Measurements from ENCODE around the gene SLC35B2.

The SLC35B2 gene

GRCh38 chr6:44271914-44272313 lies 14.6 kb upstream of the SLC35B2 start:
- no peak overlapping the region for H3K27ac ChIP-seq (ENCODE audit: low read depth, low read length)
- H3K4me1 ChIP-seq (ENCODE audit: insufficient read depth, low read length): no peaks in the 10 kb centered on the region
- peaks cover 52 to 73% of the 10 kb centered on the region in 2 donors for H3K27me3 ChIP-seq (ENCODE audit: control insufficient read depth in 1 of 2, insufficient read depth in 2 of 2, low read length in 2 of 2)
- H3K9ac ChIP-seq (ENCODE audit: low read length): no peak overlapping the region
- no peak overlapping the region for H3K4me3 ChIP-seq (ENCODE audit: low read depth in 1 of 2, low read length in 2 of 2)
- no peaks in the 10 kb centered on the region for H3K36me3 ChIP-seq (ENCODE audit: insufficient read depth, low read length)
- H3K9me3 ChIP-seq (ENCODE audit: low read length): no peaks in the 10 kb centered on the region

- Histone ChIP-seq H3K4me1 (ENCODE audit: insufficient read depth, low read length) (no peaks in the 10 kb centered on the region), H3K9ac (ENCODE audit: low read length) (no peak overlapping the region), H3K36me3 (ENCODE audit: insufficient read depth, low read length) (no peaks in the 10 kb centered on the region), H3K27me3 (ENCODE audit: control insufficient read depth in 1 of 2, insufficient read depth in 2 of 2, low read length in 2 of 2) (peaks cover 52 to 68% of the 10 kb centered on the region in 2 donors), H3K4me3 (ENCODE audit: low read depth in 1 of 2, low read length in 2 of 2) (no peak overlapping the region), H3K9me3 (ENCODE audit: low read length) (no peaks in the 10 kb centered on the region), H3K27ac (ENCODE audit: low read depth, low read length) (no peak overlapping the region)
Observed at GRCh38 chr6:44271406-44271723, 14.0 kb upstream of the SLC35B2 start.

GRCh38 chr6:44270526-44271405 lies 13.4 kb upstream of the SLC35B2 start:
- no peak overlapping the region for H3K27ac ChIP-seq (ENCODE audit: low read depth, low read length)
- H3K4me3 ChIP-seq (ENCODE audit: low read depth in 1 of 2, low read length in 2 of 2): no peak overlapping the region
- H3K4me1 ChIP-seq (ENCODE audit: insufficient read depth, low read length): no peaks in the 10 kb centered on the region
- H3K27me3 ChIP-seq (ENCODE audit: control insufficient read depth in 1 of 2, insufficient read depth in 2 of 2, low read length in 2 of 2): peaks cover 52 to 62% of the 10 kb centered on the region in 2 donors
- H3K9ac ChIP-seq (ENCODE audit: low read length): no peak overlapping the region
- H3K9me3 ChIP-seq (ENCODE audit: low read length): no peaks in the 10 kb centered on the region
- no peaks in the 10 kb centered on the region for H3K36me3 ChIP-seq (ENCODE audit: insufficient read depth, low read length)

GRCh38 chr6:44269921-44270525 lies 12.7 kb upstream of the SLC35B2 start, which contains the start of gene TMEM151B:
TSS of gene TMEM151B (plus strand) at chr6:44270450. CDS start at chr6:44270743, 293 bp downstream.
- H3K4me3 ChIP-seq (ENCODE audit: low read depth in 1 of 2, low read length in 2 of 2): no peak within 1 kb of the TSS
- no peak within 1 kb of the TSS for H3K9ac ChIP-seq (ENCODE audit: low read length)
- peaks cover 52 to 55% of the 10 kb centered on the region in 2 donors for H3K27me3 ChIP-seq (ENCODE audit: control insufficient read depth in 1 of 2, insufficient read depth in 2 of 2, low read length in 2 of 2)
- no peaks in the 10 kb centered on the region for H3K36me3 ChIP-seq (ENCODE audit: insufficient read depth, low read length)
- H3K27ac ChIP-seq (ENCODE audit: low read depth, low read length): no peak within 1 kb of the TSS
- H3K9me3 ChIP-seq (ENCODE audit: low read length): no peaks in the 10 kb centered on the region
- no peaks in the 10 kb centered on the region for H3K4me1 ChIP-seq (ENCODE audit: insufficient read depth, low read length)

- Histone ChIP-seq H3K9me3 (ENCODE audit: low read length) (no peaks in the 10 kb centered on the region), H3K4me3 (ENCODE audit: low read depth in 1 of 2, low read length in 2 of 2) (no peak overlapping the region), H3K36me3 (ENCODE audit: insufficient read depth, low read length) (no peaks in the 10 kb centered on the region), H3K27me3 (ENCODE audit: control insufficient read depth in 1 of 2, insufficient read depth in 2 of 2, low read length in 2 of 2) (peaks cover 49 to 50% of the 10 kb centered on the region in 2 donors), H3K9ac (ENCODE audit: low read length) (no peak overlapping the region), H3K27ac (ENCODE audit: low read depth, low read length) (no peak overlapping the region), H3K4me1 (ENCODE audit: insufficient read depth, low read length) (peaks cover 6% of the 10 kb centered on the region)
Observed at GRCh38 chr6:44269178-44269920, 12.0 kb upstream of the SLC35B2 start.

GRCh38 chr6:44268095-44268628 lies 10.8 kb upstream of the SLC35B2 start:
- Histone ChIP-seq H3K4me1 (ENCODE audit: insufficient read depth, low read length) (peaks cover 17% of the 10 kb centered on the region), H3K9ac (ENCODE audit: low read length) (no peak overlapping the region), H3K27me3 (ENCODE audit: control insufficient read depth in 1 of 2, insufficient read depth in 2 of 2, low read length in 2 of 2) (peaks cover 38 to 42% of the 10 kb centered on the region in 2 donors), H3K36me3 (ENCODE audit: insufficient read depth, low read length) (no peaks in the 10 kb centered on the region), H3K9me3 (ENCODE audit: low read length) (no peaks in the 10 kb centered on the region), H3K4me3 (ENCODE audit: low read depth in 1 of 2, low read length in 2 of 2) (no peak overlapping the region), H3K27ac (ENCODE audit: low read depth, low read length) (no peak overlapping the region)

GRCh38 chr6:44267252-44267651 lies 9.9 kb upstream of the SLC35B2 start:
- H3K36me3 ChIP-seq (ENCODE audit: insufficient read depth, low read length): no peaks in the 10 kb centered on the region
- peaks cover 29 to 32% of the 10 kb centered on the region in 2 donors for H3K27me3 ChIP-seq (ENCODE audit: control insufficient read depth in 1 of 2, insufficient read depth in 2 of 2, low read length in 2 of 2)
- H3K27ac ChIP-seq (ENCODE audit: low read depth, low read length): no peak overlapping the region
- no peaks in the 10 kb centered on the region for H3K9me3 ChIP-seq (ENCODE audit: low read length)
- no peak overlapping the region for H3K9ac ChIP-seq (ENCODE audit: low read length)
- H3K4me1 ChIP-seq (ENCODE audit: insufficient read depth, low read length): peaks cover 26% of the 10 kb centered on the region
- no peak overlapping the region for H3K4me3 ChIP-seq (ENCODE audit: low read depth in 1 of 2, low read length in 2 of 2)

GRCh38 chr6:44266347-44266746 lies 9.0 kb upstream of the SLC35B2 start:
- Histone ChIP-seq H3K27ac (ENCODE audit: low read depth, low read length) (no peak overlapping the region), H3K4me3 (ENCODE audit: low read depth in 1 of 2, low read length in 2 of 2) (no peak overlapping the region), H3K9ac (ENCODE audit: low read length) (no peak overlapping the region), H3K9me3 (ENCODE audit: low read length) (no peaks in the 10 kb centered on the region), H3K36me3 (ENCODE audit: insufficient read depth, low read length) (no peaks in the 10 kb centered on the region), H3K27me3 (ENCODE audit: control insufficient read depth in 1 of 2, insufficient read depth in 2 of 2, low read length in 2 of 2) (peaks cover 20 to 23% of the 10 kb centered on the region in 2 donors), H3K4me1 (ENCODE audit: insufficient read depth, low read length) (peaks cover 29% of the 10 kb centered on the region)

- Histone ChIP-seq H3K9me3 (ENCODE audit: low read length) (no peaks in the 10 kb centered on the region), H3K4me1 (ENCODE audit: insufficient read depth, low read length) (peaks cover 29% of the 10 kb centered on the region), H3K27me3 (ENCODE audit: control insufficient read depth in 1 of 2, insufficient read depth in 2 of 2, low read length in 2 of 2) (peaks cover 16 to 19% of the 10 kb centered on the region in 2 donors), H3K4me3 (ENCODE audit: low read depth in 1 of 2, low read length in 2 of 2) (peak overlapping the region in 1 of 2 donors; percentile 79), H3K36me3 (ENCODE audit: insufficient read depth, low read length) (no peaks in the 10 kb centered on the region), H3K9ac (ENCODE audit: low read length) (no peak overlapping the region), H3K27ac (ENCODE audit: low read depth, low read length) (no peak overlapping the region)
Observed at GRCh38 chr6:44265722-44266233, 8.4 kb upstream of the SLC35B2 start.

GRCh38 chr6:44265007-44265721 lies 7.8 kb upstream of the SLC35B2 start, which contains the start of gene NFKBIE:
TSS of gene NFKBIE (minus strand) at chr6:44265551. CDS start at chr6:44265346, 205 bp downstream.
- peaks cover 15 to 19% of the 10 kb centered on the region in 2 donors for H3K27me3 ChIP-seq (ENCODE audit: control insufficient read depth in 1 of 2, insufficient read depth in 2 of 2, low read length in 2 of 2)
- peak within 1 kb of the TSS; percentile 53 for H3K9ac ChIP-seq (ENCODE audit: low read length)
- peak within 1 kb of the TSS; percentile 84 for H3K27ac ChIP-seq (ENCODE audit: low read depth, low read length)
- H3K4me3 ChIP-seq (ENCODE audit: low read depth in 1 of 2, low read length in 2 of 2): peak within 1 kb of the TSS; percentile 79 to 81
- H3K36me3 ChIP-seq (ENCODE audit: insufficient read depth, low read length): peaks cover 2% of the 10 kb centered on the region
- peaks cover 29% of the 10 kb centered on the region for H3K4me1 ChIP-seq (ENCODE audit: insufficient read depth, low read length)
- no peaks in the 10 kb centered on the region for H3K9me3 ChIP-seq (ENCODE audit: low read length)

Measured in muscle layer of colon (tissue), 2 donors.